Mesothelial cell of epicardium (in vitro differentiated cells): ENCODE results near the gene NANOS3. TPM values are rescaled to one million over a fixed set of nuclear protein-coding genes. Genes with fewer than 3 reads are reported as not detected.

Experiments
- DNase-seq, 2 experiments: peaks; one replicate each; pipeline ENCODE4 v3.0.0; 2021; ENCODE audit warnings: low spot score in 2 of 2; ENCODE audit not compliant: unreplicated experiment in 2 of 2
- H3K27ac Mint-ChIP-seq: 2 replicates; pipeline ENCODE4 v1.8.0; 2021; ENCODE audit warnings: mixed read lengths
- H3K27me3 Mint-ChIP-seq: 2 replicates; pipeline ENCODE4 v1.8.0; 2021; ENCODE audit warnings: low read depth, mixed read lengths
- H3K36me3 Mint-ChIP-seq: 2 replicates; pipeline ENCODE4 v1.8.0; 2021; ENCODE audit warnings: mixed read lengths
- H3K4me1 Mint-ChIP-seq: 2 replicates; pipeline ENCODE4 v1.8.0; 2021; ENCODE audit warnings: mixed read lengths
- H3K4me3 Mint-ChIP-seq: 2 replicates; pipeline ENCODE4 v1.8.0; 2021; ENCODE audit warnings: mild to moderate bottlenecking, moderate library complexity, mixed read lengths
- H3K9me3 Mint-ChIP-seq: 2 replicates; pipeline ENCODE4 v1.8.0; 2021; ENCODE audit warnings: mixed read lengths
- CTCF ChIP-seq: fragments of 200-600 bp; sonication (generic); IDR thresholded peaks from one replicate; pipeline ENCODE4 v1.5.0; 2021; ENCODE audit warnings: antibody characterized with exemption; ENCODE audit not compliant: unreplicated experiment
- total RNA-seq: library from RNA; stranded (reverse); gene quantifications from 3 replicates; pipeline ENCODE4 v1.2.1, GENCODE V29; 2021

NANOS3 gene
- total RNA-seq, 1 donor from 2014 or later: 8.2 TPM

GRCh38 chr19:13908674-13909073 lies 31.7 kb downstream of the NANOS3 start:
- Mint-ChIP-seq H3K4me1 (peaks cover 11% of the 10 kb centered on the region), H3K27me3 (no peaks in the 10 kb centered on the region), H3K27ac (no peak overlapping the region), H3K36me3 (peaks cover 17% of the 10 kb centered on the region), H3K9me3 (no peaks in the 10 kb centered on the region), H3K4me3 (no peak overlapping the region)
- DNase-seq: no peak
- no peak for TF ChIP-seq CTCF

DNA sequence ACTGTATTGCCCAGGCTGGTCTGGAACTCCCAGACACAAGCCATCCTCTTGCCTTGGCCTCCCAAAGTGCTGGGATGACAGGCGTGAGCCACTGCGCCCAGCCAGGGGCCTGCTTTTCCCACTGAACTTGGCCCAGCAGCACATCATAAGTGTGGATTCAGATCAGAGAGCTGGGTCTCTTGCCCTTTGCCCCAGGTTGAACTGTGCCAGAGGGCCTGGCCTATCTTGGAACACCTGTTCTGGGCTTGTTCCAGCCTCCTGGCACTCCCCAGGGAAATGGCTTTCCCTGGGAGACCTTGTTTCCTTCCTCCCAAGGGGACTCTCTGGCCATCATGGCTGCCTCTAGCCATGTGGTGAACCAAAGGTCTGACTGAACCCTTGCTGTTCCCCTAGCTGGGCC lies 32.5 kb downstream of the NANOS3 start:
- Mint-ChIP-seq H3K4me3 (no peak overlapping the region), H3K9me3 (no peaks in the 10 kb centered on the region), H3K36me3 (peaks cover 17% of the 10 kb centered on the region), H3K4me1 (peaks cover 11% of the 10 kb centered on the region), H3K27me3 (no peaks in the 10 kb centered on the region), H3K27ac (no peak overlapping the region)
- no peak for DNase-seq
- no peak for TF ChIP-seq CTCF

- no peak for DNase-seq
- Mint-ChIP-seq H3K4me3 (no peak overlapping the region), H3K27ac (no peak overlapping the region), H3K36me3 (peaks cover 28% of the 10 kb centered on the region), H3K4me1 (no peaks in the 10 kb centered on the region), H3K27me3 (no peaks in the 10 kb centered on the region), H3K9me3 (no peaks in the 10 kb centered on the region)
- no peak for TF ChIP-seq CTCF
These were observed 36.4 kb downstream of the NANOS3 start for GRCh38 chr19:13913352-13913751.

DNA sequence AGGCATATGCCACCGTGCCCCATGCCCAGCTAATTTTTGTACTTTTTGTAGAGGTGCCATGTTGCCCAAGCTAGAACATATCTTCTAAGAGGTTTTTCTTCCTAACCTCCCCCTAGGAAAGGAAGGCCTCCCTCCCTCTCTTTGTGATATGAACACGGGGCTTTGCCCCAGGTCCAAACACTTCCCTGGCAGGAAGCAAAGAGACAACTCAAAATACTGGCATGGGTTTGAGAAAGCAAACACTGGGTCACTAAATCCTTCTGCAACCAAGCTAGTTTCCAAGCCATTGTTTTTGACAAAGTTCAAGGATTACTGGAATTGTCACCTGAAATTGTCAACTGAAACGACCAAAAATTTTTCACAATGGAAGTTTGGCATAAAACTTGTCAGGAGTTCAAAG lies 37.8 kb downstream of the NANOS3 start:
- H3K27ac Mint-ChIP-seq: no peak overlapping the region
- H3K27me3 Mint-ChIP-seq: no peaks in the 10 kb centered on the region
- DNase-seq: no peak
- TF ChIP-seq CTCF: no peak
- H3K36me3 Mint-ChIP-seq: peaks cover 28% of the 10 kb centered on the region
- H3K9me3 Mint-ChIP-seq: no peaks in the 10 kb centered on the region
- no peaks in the 10 kb centered on the region for H3K4me1 Mint-ChIP-seq
- no peak overlapping the region for H3K4me3 Mint-ChIP-seq

GRCh38 chr19:13917888-13918406 lies 41.0 kb downstream of the NANOS3 start:
- no peaks in the 10 kb centered on the region for H3K27me3 Mint-ChIP-seq
- no peak overlapping the region for H3K27ac Mint-ChIP-seq
- H3K4me3 Mint-ChIP-seq: no peak overlapping the region
- H3K9me3 Mint-ChIP-seq: no peaks in the 10 kb centered on the region
- H3K4me1 Mint-ChIP-seq: no peaks in the 10 kb centered on the region
- TF ChIP-seq CTCF: no peak
- DNase-seq: no peak
- H3K36me3 Mint-ChIP-seq: peaks cover 43% of the 10 kb centered on the region
